ENCODE results near the gene LRRC57. TPM values are rescaled to one million over a fixed set of nuclear protein-coding genes. Genes with fewer than 3 reads are reported as not detected.
"Not testable (repeated sequence)": the region's sequence is repeated elsewhere in the genome, so short reads cannot be mapped to it uniquely, and the experiment has no call there.

The LRRC57 gene
- total RNA-seq, 1 donor from 2014 or later: 25.3 TPM

DNA sequence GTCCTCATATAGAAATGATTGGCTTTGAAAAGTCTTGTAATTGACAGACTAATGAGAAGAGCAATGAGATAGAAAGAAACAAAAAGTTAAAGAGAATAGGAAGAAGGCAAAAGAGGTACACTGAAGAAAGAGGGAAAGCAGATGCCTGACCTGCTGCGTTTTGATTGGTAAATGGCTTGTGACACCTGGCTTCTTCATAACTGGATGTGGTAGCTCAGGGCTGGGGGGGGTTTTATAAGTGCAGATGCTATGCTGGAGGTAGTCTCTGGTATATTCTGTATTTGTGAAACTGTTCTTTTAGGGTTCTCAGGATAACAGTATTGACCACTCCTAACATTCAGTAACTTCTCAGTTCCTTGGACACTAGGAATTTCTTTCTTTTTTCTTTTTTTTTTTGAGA, 28.2 kb upstream of the LRRC57 start:
- no peaks in the 10 kb centered on the region for H3K36me3 ChIP-seq
- intact Hi-C loops (cut with DNase I): no loop called here
- H3K4me1 ChIP-seq: peaks cover 54% of the 10 kb centered on the region
- no peaks in the 10 kb centered on the region for H3K9me3 ChIP-seq
- H3K27ac ChIP-seq: peak overlapping the region; percentile 90
- H3K4me3 ChIP-seq: peak overlapping the region; percentile 74 to 75
- no peaks in the 10 kb centered on the region for H3K27me3 ChIP-seq
- no peak for DNase-seq (ENCODE audit: extremely low spot score in 2 of 2)
- TF ChIP-seq, protein P1, sequence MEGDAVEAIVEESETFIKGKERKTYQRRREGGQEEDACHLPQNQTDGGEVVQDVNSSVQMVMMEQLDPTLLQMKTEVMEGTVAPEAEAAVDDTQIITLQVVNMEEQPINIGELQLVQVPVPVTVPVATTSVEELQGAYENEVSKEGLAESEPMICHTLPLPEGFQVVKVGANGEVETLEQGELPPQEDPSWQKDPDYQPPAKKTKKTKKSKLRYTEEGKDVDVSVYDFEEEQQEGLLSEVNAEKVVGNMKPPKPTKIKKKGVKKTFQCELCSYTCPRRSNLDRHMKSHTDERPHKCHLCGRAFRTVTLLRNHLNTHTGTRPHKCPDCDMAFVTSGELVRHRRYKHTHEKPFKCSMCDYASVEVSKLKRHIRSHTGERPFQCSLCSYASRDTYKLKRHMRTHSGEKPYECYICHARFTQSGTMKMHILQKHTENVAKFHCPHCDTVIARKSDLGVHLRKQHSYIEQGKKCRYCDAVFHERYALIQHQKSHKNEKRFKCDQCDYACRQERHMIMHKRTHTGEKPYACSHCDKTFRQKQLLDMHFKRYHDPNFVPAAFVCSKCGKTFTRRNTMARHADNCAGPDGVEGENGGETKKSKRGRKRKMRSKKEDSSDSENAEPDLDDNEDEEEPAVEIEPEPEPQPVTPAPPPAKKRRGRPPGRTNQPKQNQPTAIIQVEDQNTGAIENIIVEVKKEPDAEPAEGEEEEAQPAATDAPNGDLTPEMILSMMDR (IDR thresholded peaks at IDR 0.05): no peak
- TF ChIP-seq POLR2AphosphoS5 (IDR thresholded peaks at IDR 0.05; ENCODE audit: insufficient read depth in 1 of 2, low read depth in 1 of 2) (no peak), POLR2A (IDR thresholded peaks at IDR 0.05) (no peak)

DNA sequence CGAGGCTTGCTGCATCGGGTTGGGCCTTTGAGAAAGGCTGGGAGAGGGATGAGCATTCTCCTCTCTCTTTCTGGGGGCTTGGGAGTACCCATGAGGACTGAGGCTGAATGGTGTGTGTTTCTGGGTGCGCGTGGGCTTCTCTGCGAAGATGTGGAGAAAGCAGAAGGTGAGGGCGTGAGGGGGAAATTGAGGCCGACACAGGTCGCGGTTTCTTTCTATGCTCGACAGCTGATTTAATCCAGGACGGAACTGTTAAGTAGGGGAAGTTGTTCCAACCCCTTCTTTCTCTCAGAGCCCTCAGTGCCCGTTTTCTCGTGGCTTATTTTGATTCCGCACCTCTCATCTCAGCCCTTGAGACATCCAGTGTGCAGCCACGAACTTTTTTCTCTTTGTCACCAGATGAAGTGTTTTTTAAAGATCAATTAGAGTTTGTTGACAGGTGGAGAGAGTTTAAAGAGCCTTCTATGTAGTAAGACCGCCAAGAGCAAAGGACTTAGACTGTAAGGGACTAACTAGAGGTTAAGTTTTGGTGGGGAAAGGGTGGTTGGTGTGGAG, 27.5 kb upstream of the LRRC57 start:
- intact Hi-C loops (cut with DNase I): no loop called here
- no peak for TF ChIP-seq POLR2AphosphoS5 (IDR thresholded peaks at IDR 0.05; ENCODE audit: insufficient read depth in 1 of 2, low read depth in 1 of 2)
- TF ChIP-seq, protein P1 (IDR thresholded peaks at IDR 0.05): no peak
- H3K27ac ChIP-seq: peak overlapping the region; percentile 90
- no peak for DNase-seq (ENCODE audit: extremely low spot score in 2 of 2)
- H3K27me3 ChIP-seq: no peaks in the 10 kb centered on the region
- peaks cover 49% of the 10 kb centered on the region for H3K4me1 ChIP-seq
- H3K4me3 ChIP-seq: peak overlapping the region; percentile 74 to 75
- no peaks in the 10 kb centered on the region for H3K36me3 ChIP-seq
- no peaks in the 10 kb centered on the region for H3K9me3 ChIP-seq

DNA sequence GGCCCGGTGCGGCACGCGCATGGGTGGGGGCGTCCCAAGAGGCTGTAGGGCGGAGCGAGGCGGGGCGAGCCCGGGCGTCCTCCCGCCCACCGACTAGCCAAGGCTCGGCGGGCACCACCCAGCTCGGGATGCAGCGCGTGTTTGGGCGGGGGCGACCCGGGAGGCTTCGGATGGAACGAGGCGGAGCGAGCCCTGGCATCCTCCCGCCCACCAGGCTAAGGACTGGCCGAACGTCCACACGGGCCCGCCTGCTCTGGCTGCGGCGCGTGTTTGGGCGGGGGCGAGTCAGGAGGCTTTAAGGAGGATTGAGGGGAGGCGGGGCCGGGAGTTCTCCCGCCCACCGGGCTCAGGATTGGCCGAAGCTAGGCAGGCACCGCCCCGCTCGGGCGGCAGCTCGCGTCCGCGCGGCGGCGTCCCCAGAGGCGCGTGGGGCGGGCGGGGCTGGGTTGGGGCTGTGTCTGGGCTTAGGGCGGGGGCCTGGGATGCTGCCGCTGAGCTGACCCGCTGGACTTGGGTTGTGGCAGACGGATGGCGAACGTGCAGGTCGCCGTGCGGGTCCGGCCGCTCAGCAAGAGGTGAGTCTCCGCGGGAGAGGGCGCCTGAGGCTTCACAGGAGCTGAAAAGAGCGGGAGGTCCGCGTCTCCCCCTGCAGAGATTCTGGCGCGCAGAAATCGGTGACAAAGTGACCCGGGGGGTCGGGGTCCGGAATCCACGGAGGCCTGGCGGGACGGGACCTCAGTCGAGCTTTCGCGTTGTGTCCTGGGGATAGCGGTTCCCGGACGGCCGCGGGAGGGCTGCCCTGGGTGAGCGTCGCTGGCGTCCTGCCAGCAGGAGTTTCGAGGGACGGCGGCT, 26.8 kb upstream of the LRRC57 start, which contains the start of gene STARD9:
STARD9 (plus strand) TSS at position 419 of the 852 bp plus-strand sequence; CDS start at position 529, 110 bp downstream.
- DNase-seq (ENCODE audit: extremely low spot score in 2 of 2): peak; percentile 97 to 98
- peak within 1 kb of the TSS; percentile 90 for H3K27ac ChIP-seq
- peaks cover 42% of the 10 kb centered on the region for H3K4me1 ChIP-seq
- no peaks in the 10 kb centered on the region for H3K27me3 ChIP-seq
- TF ChIP-seq, protein P1 (IDR thresholded peaks at IDR 0.05): no peak
- TF ChIP-seq POLR2AphosphoS5 (IDR thresholded peaks at IDR 0.05; ENCODE audit: insufficient read depth in 1 of 2, low read depth in 1 of 2): peak in 1 of 2 donors; percentile 88
- TF ChIP-seq POLR2A (IDR thresholded peaks at IDR 0.05): peak; percentile 17 to 59
- H3K4me3 ChIP-seq: peak within 1 kb of the TSS; percentile 74 to 75
- no peaks in the 10 kb centered on the region for H3K36me3 ChIP-seq
- no peaks in the 10 kb centered on the region for H3K9me3 ChIP-seq
- intact Hi-C loops (cut with DNase I): no loop called here

DNA sequence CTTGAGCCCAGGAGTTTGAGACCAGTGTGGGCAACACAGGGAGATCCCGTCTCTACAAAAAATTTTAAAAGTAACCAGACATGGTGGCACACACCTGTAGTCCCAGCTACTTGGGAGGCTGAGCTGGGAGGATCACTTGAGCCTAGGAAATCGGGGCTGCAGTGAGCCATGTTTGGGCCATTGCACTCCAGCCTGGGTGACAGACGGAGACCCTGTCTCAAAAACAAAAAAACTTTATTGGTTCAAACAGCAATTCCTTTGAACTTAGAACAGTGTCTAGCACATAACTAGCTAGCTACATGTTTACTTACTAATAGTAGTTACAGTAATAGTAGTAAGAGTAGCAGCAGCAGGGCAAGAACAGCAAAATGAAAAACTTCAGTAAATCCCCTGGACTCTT, 10.1 kb upstream of the LRRC57 start:
- intact Hi-C loops (cut with DNase I): no loop called here
- H3K4me3 ChIP-seq: no peak overlapping the region
- peaks cover 0 to 25% of the 10 kb centered on the region in 2 donors for H3K36me3 ChIP-seq
- DNase-seq (ENCODE audit: extremely low spot score in 2 of 2): no peak
- H3K27me3 ChIP-seq: no peaks in the 10 kb centered on the region
- no peaks in the 10 kb centered on the region for H3K4me1 ChIP-seq
- TF ChIP-seq, protein P1 (IDR thresholded peaks at IDR 0.05): no peak
- TF ChIP-seq POLR2A (IDR thresholded peaks at IDR 0.05) (no peak), POLR2AphosphoS5 (IDR thresholded peaks at IDR 0.05; ENCODE audit: insufficient read depth in 1 of 2, low read depth in 1 of 2) (no peak)
- no peaks in the 10 kb centered on the region for H3K9me3 ChIP-seq
- no peak overlapping the region for H3K27ac ChIP-seq

DNA sequence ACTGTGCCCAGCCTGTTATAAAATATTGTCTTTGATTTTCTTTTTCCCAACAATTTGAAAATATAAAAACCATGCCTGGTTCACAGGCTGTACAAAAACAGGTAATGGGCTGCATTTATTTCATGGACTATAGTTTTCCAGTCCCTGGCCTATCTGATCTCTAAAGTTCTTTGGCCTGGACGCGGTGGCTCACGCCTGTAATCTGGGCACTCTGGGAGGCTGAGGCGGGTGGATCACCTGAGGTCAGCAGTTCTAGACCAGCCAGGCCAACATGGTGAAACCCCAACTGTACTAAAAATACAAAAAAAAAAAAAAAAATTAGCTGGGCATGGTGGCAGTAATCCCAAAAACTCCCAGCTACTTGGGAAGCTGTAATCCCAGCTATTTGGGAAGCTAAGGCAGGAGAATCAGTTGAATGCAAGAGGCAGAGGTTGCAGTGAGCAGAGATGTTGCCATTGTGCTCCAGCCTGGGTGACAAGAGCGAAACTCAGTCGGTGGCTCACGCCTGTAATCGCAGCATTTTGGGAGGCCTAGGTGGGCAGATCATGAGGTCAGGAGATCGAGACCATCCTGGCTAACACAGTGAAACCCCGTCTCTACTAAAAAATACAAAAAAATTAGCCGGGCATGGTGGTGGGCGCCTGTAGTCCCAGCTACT, 8.1 kb upstream of the LRRC57 start:
- H3K9me3 ChIP-seq; DNase-seq (ENCODE audit: extremely low spot score in 2 of 2); intact Hi-C loops (cut with DNase I): not testable (repeated sequence)

More for the DNA sequence above, 8.1 kb upstream of the LRRC57 start:
- not testable (repeated sequence) for H3K36me3 ChIP-seq, H3K4me1 ChIP-seq, H3K27ac ChIP-seq, H3K27me3 ChIP-seq, H3K4me3 ChIP-seq

Data from vagina (tissue), 2 donors.